T-helper 17 cell (primary cell): Measurements from ENCODE around the gene BRSK2. TPM values are rescaled to one million over a fixed set of nuclear protein-coding genes. Genes with fewer than 3 reads are reported as not detected.
"Not testable (repeated sequence)": the region's sequence is repeated elsewhere in the genome, so short reads cannot be mapped to it uniquely, and the experiment has no call there.

ENCODE experiments used
- ATAC-seq: fragments of 150-1000 bp; cut with Tn5 transposase; 2 replicates; pipeline ENCODE4 v1.10.0; 2021; ENCODE audit warnings: mild to moderate bottlenecking, moderate library complexity
- DNase-seq, 3 donors: peaks; one replicate each; pipeline versions ENCODE4 v3.0.0 to v3.0.0-alpha.2; 2020 to 2021
- H3K9me3 ChIP-seq: one replicate; pipeline ENCODE4 v1.7.0; 2013; ENCODE audit warnings: low read length, mild to moderate bottlenecking; ENCODE audit not compliant: control insufficient read depth, poor library complexity, severe bottlenecking
- H3K27ac Mint-ChIP-seq: one replicate; pipeline ENCODE4 v1.8.0; 2022; ENCODE audit warnings: mild to moderate bottlenecking, moderate library complexity, mixed read lengths
- H3K27me3 Mint-ChIP-seq: one replicate; pipeline ENCODE4 v1.8.0; 2022; ENCODE audit warnings: mixed read lengths
- H3K36me3 Mint-ChIP-seq: one replicate; pipeline ENCODE4 v1.8.0; 2022; ENCODE audit warnings: low read depth, mixed read lengths
- H3K4me1 Mint-ChIP-seq: one replicate; pipeline ENCODE4 v1.8.0; 2022; ENCODE audit warnings: mild to moderate bottlenecking, mixed read lengths
- H3K4me3 Mint-ChIP-seq: one replicate; pipeline ENCODE4 v1.8.0; 2022; ENCODE audit warnings: mild to moderate bottlenecking, moderate library complexity, mixed read lengths
- total RNA-seq, 4 donors: library from RNA in 2 of 4; stranded (reverse) in 2 of 4; gene quantifications; one replicate each; pipeline ENCODE4 v1.2.3 and lab custom pipeline; 2022 to 2026

The BRSK2 gene
- total RNA-seq, 2 donors from 2014 or later, result 0.23 to 0.25 TPM

- H3K36me3 Mint-ChIP-seq, result no peaks in the 10 kb centered on the region
- H3K27ac Mint-ChIP-seq, result no peak overlapping the region
Observed at GRCh38 chr11:1407668-1408067, 17.9 kb downstream of the BRSK2 start.

GRCh38 chr11:1408346-1408745 is 18.6 kb downstream of the BRSK2 start:
- no peaks in the 10 kb centered on the region for H3K27me3 Mint-ChIP-seq
- no peak for ATAC-seq
- H3K36me3 Mint-ChIP-seq, result no peaks in the 10 kb centered on the region
- no peak for DNase-seq
- H3K27ac Mint-ChIP-seq, result no peak overlapping the region
- H3K9me3 ChIP-seq, result no peaks in the 10 kb centered on the region
- no peaks in the 10 kb centered on the region for H3K4me1 Mint-ChIP-seq
- no peak overlapping the region for H3K4me3 Mint-ChIP-seq

More at GRCh38 chr11:1407668-1408067, 17.9 kb downstream of the BRSK2 start:
- no peaks in the 10 kb centered on the region for H3K4me1 Mint-ChIP-seq
- no peaks in the 10 kb centered on the region for H3K27me3 Mint-ChIP-seq
- DNase-seq (no peak), ATAC-seq (no peak)
- H3K9me3 ChIP-seq, result no peaks in the 10 kb centered on the region
- no peak overlapping the region for H3K4me3 Mint-ChIP-seq

- no peaks in the 10 kb centered on the region for H3K27me3 Mint-ChIP-seq
- no peak overlapping the region for H3K4me3 Mint-ChIP-seq
- H3K9me3 ChIP-seq, result no peaks in the 10 kb centered on the region
- DNase-seq (no peak), ATAC-seq (no peak)
- no peak overlapping the region for H3K27ac Mint-ChIP-seq
- H3K36me3 Mint-ChIP-seq, result no peaks in the 10 kb centered on the region
- H3K4me1 Mint-ChIP-seq, result no peaks in the 10 kb centered on the region
Observed at GRCh38 chr11:1409108-1409851, 19.5 kb downstream of the BRSK2 start.

GRCh38 chr11:1409852-1410125 is 20.1 kb downstream of the BRSK2 start:
- H3K27me3 Mint-ChIP-seq, H3K36me3 Mint-ChIP-seq, H3K4me1 Mint-ChIP-seq, DNase-seq, H3K4me3 Mint-ChIP-seq, H3K9me3 ChIP-seq, H3K27ac Mint-ChIP-seq, ATAC-seq: not testable (repeated sequence)

GRCh38 chr11:1410366-1411291 is 20.9 kb downstream of the BRSK2 start:
- ATAC-seq (no peak), DNase-seq (no peak)
- H3K36me3 Mint-ChIP-seq, result no peaks in the 10 kb centered on the region
- H3K9me3 ChIP-seq, result no peaks in the 10 kb centered on the region
- H3K27ac Mint-ChIP-seq, result no peak overlapping the region
- H3K4me1 Mint-ChIP-seq, result no peaks in the 10 kb centered on the region
- no peak overlapping the region for H3K4me3 Mint-ChIP-seq
- no peaks in the 10 kb centered on the region for H3K27me3 Mint-ChIP-seq

GRCh38 chr11:1411301-1411700 is 21.6 kb downstream of the BRSK2 start:
- H3K4me3 Mint-ChIP-seq, result no peak overlapping the region
- DNase-seq (no peak), ATAC-seq (no peak)
- H3K27me3 Mint-ChIP-seq, result no peaks in the 10 kb centered on the region
- no peak overlapping the region for H3K27ac Mint-ChIP-seq
- H3K4me1 Mint-ChIP-seq, result no peaks in the 10 kb centered on the region
- no peaks in the 10 kb centered on the region for H3K9me3 ChIP-seq
- H3K36me3 Mint-ChIP-seq, result no peaks in the 10 kb centered on the region

GRCh38 chr11:1411739-1412138 is 22.0 kb downstream of the BRSK2 start:
- not testable (repeated sequence) for DNase-seq, ATAC-seq, H3K4me1 Mint-ChIP-seq, H3K27ac Mint-ChIP-seq, H3K4me3 Mint-ChIP-seq, H3K36me3 Mint-ChIP-seq, H3K27me3 Mint-ChIP-seq, H3K9me3 ChIP-seq

- H3K4me3 Mint-ChIP-seq, result no peak overlapping the region
- DNase-seq (no peak), ATAC-seq (no peak)
- H3K36me3 Mint-ChIP-seq, result no peaks in the 10 kb centered on the region
- H3K4me1 Mint-ChIP-seq, result no peaks in the 10 kb centered on the region
- no peaks in the 10 kb centered on the region for H3K9me3 ChIP-seq
- no peak overlapping the region for H3K27ac Mint-ChIP-seq
- H3K27me3 Mint-ChIP-seq, result no peaks in the 10 kb centered on the region
Observed at GRCh38 chr11:1412377-1413095, 22.8 kb downstream of the BRSK2 start.

GRCh38 chr11:1414650-1415049 is 24.9 kb downstream of the BRSK2 start:
- DNase-seq (no peak), ATAC-seq (no peak)
- H3K36me3 Mint-ChIP-seq, result no peaks in the 10 kb centered on the region
- H3K9me3 ChIP-seq, result peaks cover 2% of the 10 kb centered on the region
- H3K4me1 Mint-ChIP-seq, result no peaks in the 10 kb centered on the region
- H3K4me3 Mint-ChIP-seq, result no peak overlapping the region
- no peaks in the 10 kb centered on the region for H3K27me3 Mint-ChIP-seq
- no peak overlapping the region for H3K27ac Mint-ChIP-seq

GRCh38 chr11:1415631-1416030 is 25.9 kb downstream of the BRSK2 start:
- H3K27me3 Mint-ChIP-seq, result no peaks in the 10 kb centered on the region
- H3K36me3 Mint-ChIP-seq, result no peaks in the 10 kb centered on the region
- DNase-seq (no peak), ATAC-seq (no peak)
- H3K27ac Mint-ChIP-seq, result no peak overlapping the region
- no peaks in the 10 kb centered on the region for H3K4me1 Mint-ChIP-seq
- H3K4me3 Mint-ChIP-seq, result no peak overlapping the region
- H3K9me3 ChIP-seq, result peaks cover 2% of the 10 kb centered on the region

- ATAC-seq, H3K27ac Mint-ChIP-seq, H3K9me3 ChIP-seq, H3K4me3 Mint-ChIP-seq, H3K4me1 Mint-ChIP-seq, DNase-seq, H3K36me3 Mint-ChIP-seq, H3K27me3 Mint-ChIP-seq: not testable (repeated sequence)
Observed at GRCh38 chr11:1418192-1418795, 28.6 kb downstream of the BRSK2 start.

- H3K27ac Mint-ChIP-seq, result no peak overlapping the region
- no peak for DNase-seq
- no peaks in the 10 kb centered on the region for H3K36me3 Mint-ChIP-seq
- H3K9me3 ChIP-seq, result peaks cover 2% of the 10 kb centered on the region
- no peaks in the 10 kb centered on the region for H3K4me1 Mint-ChIP-seq
- ATAC-seq, result no peak
- H3K27me3 Mint-ChIP-seq, result no peaks in the 10 kb centered on the region
- no peak overlapping the region for H3K4me3 Mint-ChIP-seq
Observed at GRCh38 chr11:1419811-1420210, 30.1 kb downstream of the BRSK2 start.

GRCh38 chr11:1421291-1421690 is 31.6 kb downstream of the BRSK2 start:
- ATAC-seq, result no peak
- Mint-ChIP-seq H3K4me3 (no peak overlapping the region), H3K27ac (no peak overlapping the region), H3K4me1 (no peaks in the 10 kb centered on the region), H3K36me3 (no peaks in the 10 kb centered on the region), H3K27me3 (no peaks in the 10 kb centered on the region)
- no peak for DNase-seq
- H3K9me3 ChIP-seq, result peaks cover 2% of the 10 kb centered on the region
